ENCODE measurements around the gene RNU1-3.
"Not testable (repeated sequence)": the region's sequence is repeated elsewhere in the genome, so short reads cannot be mapped to it uniquely, and the experiment has no call there.

The RNU1-3 gene

GRCh38 chr1:16639091-16640031, 27.4 kb downstream of the RNU1-3 start:
- not testable (repeated sequence) for DNase-seq

GRCh38 chr1:16637941-16638778, 28.6 kb downstream of the RNU1-3 start:
- not testable (repeated sequence) for DNase-seq

- DNase-seq = not testable (repeated sequence)
Observed at GRCh38 chr1:16636551-16637195, 30.1 kb downstream of the RNU1-3 start.

DNA sequence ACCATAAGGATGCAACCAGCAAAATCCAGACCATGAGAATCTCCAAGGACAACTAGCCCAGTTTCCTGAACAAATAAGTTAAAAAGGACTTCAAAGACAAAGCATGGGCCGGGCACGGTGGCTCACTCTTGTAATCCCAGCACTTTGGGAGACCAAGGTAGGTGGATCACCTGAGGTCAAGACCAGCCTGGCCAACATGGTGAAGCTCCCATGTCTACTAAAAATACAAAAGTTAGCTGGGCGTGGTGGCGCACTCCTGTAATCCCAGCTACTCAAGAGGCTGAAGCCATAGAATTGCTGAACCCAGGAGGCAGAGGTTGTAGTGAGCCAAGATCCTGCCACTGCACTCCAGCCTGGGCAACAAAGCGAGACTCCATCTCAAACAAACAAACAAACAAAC, 30.8 kb downstream of the RNU1-3 start:
- not testable (repeated sequence) for DNase-seq

DNA sequence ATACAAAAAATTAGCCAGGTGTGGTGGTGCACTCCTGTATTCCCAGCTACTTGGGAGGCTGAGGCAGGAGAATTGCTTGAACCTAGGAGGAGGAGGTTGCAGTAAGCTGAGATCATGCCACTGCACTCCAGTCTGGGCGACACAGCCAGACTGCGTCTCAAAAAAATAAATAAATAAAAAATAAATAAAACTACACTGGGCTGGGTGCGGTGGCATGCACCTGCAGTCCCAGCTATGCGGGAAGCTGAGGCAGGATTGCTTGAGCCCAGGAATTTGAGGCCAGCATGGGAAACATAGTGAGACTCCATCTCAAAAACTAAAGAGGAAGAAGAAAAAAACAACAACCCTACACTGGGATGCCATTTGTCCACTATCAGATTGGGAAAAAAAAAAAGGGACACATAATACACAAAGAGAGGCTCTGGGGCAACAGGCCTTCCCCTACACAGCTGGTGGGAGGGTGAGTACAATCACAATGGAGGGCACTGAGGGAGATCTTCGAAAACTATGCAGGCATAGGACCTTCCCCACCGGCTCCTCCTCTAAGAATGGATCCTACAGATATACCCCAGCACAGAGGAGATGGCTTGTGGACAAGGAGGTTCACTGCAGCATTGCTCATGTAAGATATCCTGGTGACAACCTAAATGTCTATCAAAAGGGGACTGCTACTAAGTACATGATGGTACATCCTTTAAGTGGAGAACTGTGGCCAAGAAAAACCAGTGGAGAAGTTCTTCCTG, 33.0 kb downstream of the RNU1-3 start:
- DNase-seq = peak in 1 of 56 donors; percentile 48

GRCh38 chr1:16632044-16632850, 34.5 kb downstream of the RNU1-3 start:
- DNase-seq = not testable (repeated sequence)

GRCh38 chr1:16631248-16632043, 35.3 kb downstream of the RNU1-3 start:
- DNase-seq = no peak

DNA sequence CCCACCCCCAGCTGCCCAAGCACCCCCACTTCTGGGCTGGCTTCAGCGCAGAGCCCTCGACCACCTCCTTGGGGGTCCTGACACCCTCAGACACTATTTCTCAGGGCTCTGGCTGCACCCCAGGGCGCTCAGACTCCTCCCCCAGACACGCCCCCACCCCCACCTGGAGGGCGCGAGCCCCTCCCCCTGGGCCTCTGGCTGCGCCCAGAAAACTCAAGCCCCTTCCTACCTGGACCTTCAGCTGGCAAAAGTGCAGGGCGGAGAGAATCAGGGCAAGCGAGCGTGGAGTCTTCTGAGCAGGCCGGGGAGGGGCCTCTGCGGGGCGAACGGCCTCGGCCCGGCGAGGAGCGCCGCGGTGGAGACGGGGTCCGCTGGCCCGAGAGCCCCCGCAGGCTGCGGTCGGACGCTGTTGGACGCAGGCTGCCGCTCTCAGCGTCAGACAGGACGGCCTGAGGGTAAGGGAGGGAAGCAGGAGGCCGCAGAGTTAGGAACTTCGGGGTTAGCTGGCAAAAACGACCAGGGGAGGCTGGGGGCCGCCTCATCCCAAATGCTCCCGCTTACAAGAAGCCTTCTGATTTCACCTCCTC, 36.0 kb downstream of the RNU1-3 start:
- no peak for DNase-seq

DNA sequence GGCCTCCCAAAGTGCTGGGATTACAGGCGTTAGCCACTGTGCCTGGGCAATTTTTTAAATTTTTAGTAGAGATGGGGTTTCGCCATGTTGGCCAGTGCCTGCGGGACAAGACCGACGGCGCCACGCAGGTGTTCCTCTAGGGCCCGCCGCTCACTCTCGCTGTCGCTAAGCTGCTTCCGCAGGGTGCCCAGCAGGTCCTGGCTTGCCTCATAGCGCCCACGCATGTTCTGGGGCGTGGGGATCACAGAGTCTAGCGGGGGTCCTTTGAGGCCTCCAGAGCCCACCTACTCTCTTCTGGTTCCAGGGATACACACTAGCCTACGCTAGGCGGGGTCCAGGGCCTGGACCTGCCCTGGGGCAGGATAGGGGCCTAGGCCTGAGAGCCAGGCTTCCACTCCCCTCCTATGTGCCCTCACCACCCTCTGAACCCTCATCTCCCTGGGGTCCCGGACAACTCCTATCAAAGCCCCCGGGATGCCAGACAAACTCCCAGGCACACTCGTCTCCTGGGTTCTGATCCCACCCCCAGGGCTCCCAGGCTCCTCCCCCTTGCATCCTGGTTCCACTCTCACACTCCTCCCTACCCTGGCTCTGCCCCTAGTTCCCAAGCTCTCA, 36.7 kb downstream of the RNU1-3 start:
- DNase-seq = not testable (repeated sequence)

- DNase-seq = no peak
Observed at GRCh38 chr1:16628361-16629111, 38.2 kb downstream of the RNU1-3 start.

- not testable (repeated sequence) for DNase-seq
Observed at GRCh38 chr1:16626409-16626983, 40.3 kb downstream of the RNU1-3 start.

GRCh38 chr1:16625497-16626408, 41.0 kb downstream of the RNU1-3 start:
- DNase-seq = peak in 1 of 56 donors; percentile 32

- peak in 3 of 56 donors; percentile 23 to 49 (median 32) for DNase-seq
Observed at GRCh38 chr1:16623812-16624719, 42.7 kb downstream of the RNU1-3 start.

GRCh38 chr1:16623337-16623736, 43.4 kb downstream of the RNU1-3 start:
- DNase-seq = not testable (repeated sequence)
